ENCODE measurements around the gene COL19A1. TPM values are rescaled to one million over a fixed set of nuclear protein-coding genes. Genes with fewer than 3 reads are reported as not detected.
"Not testable (repeated sequence)": the region's sequence is repeated elsewhere in the genome, so short reads cannot be mapped to it uniquely, and the experiment has no call there.

Gene COL19A1
- total RNA-seq (ENCODE audit: insufficient read depth, low replicate concordance) = 78.7 TPM

- DNase-seq (ENCODE audit: low spot score) = peak; percentile 17
These were observed at the start of gene COL19A1 for GRCh38 chr6:69866351-69866769. TSS of gene COL19A1 (plus strand) at chr6:69866556. CDS start at chr6:69879568, 13,012 bp downstream.

DNA sequence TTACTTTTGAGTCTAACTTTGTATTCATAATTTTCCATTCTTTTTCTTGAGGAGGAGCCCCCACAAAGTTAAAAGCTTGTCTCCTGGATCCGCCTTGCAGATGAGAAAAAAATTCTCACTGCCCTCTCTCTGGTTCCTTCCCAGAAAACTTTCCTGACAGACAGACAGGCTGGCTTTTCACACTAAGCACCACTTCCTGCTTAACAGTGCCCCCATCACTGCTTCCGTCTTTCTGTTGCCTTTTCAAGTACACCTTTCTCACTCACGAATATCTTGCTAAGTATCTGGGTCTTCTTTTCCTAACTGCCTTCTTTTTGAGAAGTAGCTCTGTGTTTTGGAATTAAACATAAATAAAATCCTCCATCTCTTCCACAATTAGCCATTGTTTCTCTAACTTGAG, 49.8 kb upstream of the COL19A1 start:
- no peak for DNase-seq (ENCODE audit: low spot score)

DNA sequence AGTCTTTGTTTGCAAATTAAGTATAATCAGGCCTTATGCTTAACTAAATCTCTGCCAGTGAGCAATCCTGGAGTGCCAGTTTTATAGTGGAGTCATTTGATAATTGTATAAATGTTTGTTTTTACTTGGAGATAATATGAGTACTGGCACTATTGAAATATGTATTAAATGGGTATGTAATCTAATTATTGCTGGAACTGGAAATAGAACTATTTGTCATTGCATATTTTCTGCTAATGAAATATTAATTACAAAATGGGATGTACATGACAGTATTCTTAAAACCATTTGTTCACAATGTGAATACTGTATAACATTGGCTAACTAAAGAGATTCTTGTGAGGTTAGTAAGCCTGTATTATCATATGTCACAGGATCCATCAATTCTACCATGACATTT, 49.0 kb upstream of the COL19A1 start:
- DNase-seq (ENCODE audit: low spot score) = no peak

DNA sequence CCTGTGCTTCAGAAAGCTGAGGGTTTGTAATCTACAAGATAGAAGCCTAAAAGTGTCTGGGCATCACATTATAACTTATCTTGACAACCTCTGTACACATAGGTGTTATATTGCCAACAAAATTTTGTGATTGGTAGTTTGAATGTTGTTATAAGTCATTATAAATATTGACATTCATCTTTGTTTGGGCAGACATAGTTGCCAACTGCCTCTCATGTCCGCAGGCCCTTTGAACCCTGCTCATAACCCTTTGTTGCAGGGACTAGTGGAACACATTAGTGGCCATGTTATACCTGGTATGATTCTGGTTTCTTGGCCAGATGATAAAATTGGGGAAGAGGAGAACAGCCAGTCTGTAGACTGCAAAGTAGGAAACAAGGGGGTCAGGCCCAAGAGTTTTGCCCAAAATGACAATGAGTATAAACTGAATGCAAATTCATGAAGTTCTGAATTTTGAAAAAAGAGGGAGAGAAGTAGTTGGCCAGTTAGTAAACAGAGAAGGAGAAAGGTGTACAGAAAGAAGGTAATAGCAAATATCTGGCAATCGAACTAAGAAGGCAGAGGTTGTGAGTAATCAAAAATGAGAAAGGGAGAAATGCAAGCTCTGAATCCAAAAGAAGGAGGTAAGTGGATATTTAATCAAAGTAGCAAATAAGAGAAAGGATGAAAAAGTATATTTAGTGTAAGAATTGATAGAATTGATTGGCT, 48.0 kb upstream of the COL19A1 start:
- DNase-seq (ENCODE audit: low spot score) = no peak

GRCh38 chr6:69819138-69819537, 47.2 kb upstream of the COL19A1 start:
- no peak for DNase-seq (ENCODE audit: low spot score)

DNA sequence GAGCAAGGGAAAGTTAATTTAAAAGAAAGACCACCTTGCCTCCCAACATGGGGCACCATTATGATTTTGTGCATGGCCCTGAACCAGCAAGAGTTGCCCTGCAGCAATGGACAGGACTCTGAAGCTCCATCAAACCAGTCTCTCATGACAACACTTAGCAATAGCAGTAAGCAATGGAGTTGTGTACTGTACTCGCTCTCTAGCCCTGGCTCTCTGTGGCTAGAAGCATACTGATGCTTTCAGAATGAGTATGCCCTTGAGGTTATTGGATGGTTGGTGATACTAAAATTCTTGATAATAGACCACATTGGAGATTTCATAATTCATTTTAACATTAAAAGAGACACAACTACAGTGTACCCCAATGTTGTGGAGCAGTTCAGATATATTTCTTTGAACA, 46.3 kb upstream of the COL19A1 start:
- no peak for DNase-seq (ENCODE audit: low spot score)

DNA sequence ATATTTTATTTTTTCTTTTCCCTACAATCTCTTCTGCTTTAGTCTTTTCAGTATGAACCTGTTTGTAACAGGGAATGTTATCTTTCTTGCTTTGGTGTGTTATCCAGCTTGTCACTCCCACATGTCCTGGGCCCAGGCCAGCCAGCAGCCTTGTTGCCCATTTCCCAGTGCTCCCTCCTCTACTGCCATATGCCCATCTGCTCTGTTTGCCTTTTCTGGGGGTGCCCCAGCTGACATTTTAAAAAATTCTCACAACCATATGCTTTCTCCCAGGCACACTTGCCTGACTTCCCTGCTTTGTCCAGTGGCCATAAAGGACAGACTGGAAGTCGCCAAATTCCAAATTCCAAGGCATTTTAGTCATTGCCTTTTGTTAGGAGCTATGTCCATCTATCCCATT, 45.9 kb upstream of the COL19A1 start:
- DNase-seq (ENCODE audit: low spot score) = no peak

GRCh38 chr6:69824355-69824754, 42.0 kb upstream of the COL19A1 start:
- not testable (repeated sequence) for DNase-seq (ENCODE audit: low spot score)

- DNase-seq (ENCODE audit: low spot score) = peak; percentile 39
These were observed 40.5 kb upstream of the COL19A1 start for GRCh38 chr6:69825904-69826303.

DNA sequence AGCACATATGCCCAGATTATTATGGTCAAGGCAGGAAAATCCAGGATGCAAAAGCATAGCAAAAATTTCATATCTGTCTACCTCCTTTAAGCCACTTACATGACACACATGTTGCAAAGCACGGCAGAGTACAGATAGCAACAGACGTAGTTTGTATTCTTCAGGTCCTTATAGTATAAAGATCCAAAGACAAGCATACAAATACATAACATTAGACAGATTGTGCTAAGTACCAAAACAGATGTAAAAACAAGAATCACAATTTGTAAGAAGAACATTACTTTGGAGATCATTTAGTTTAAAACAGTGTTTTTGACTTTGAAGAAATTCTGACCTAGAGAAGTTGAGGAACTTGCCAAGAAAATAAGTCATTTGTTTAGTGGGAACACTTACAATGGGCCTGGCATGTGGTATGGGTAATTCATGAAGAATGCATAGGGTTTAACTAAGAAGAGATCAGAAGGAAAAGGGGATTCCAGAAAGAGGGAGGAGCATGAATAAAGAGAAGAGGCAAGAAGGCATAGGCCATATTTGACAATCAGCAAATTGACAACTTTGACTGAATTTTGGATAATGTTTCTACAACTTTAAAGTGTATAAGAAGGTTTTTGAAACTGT, 39.0 kb upstream of the COL19A1 start:
- DNase-seq (ENCODE audit: low spot score) = no peak

DNA sequence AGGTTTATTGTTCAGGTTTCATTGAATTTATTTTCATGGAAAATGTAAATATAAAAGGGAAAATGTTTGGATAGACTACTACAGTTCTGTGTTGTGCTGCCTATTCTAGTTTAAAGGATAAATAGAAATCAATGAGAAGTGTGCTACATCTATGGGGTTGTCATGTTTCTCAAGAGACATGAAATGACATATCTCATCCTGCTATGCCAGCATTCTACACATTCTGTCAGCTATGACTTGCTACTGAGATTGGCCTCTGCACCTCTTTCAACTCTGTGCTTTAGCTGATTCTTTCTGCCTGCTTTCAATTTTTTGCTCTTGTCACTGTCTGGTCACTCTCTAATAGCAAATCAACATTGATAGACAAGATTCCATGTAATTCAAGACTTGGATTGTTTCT, 33.8 kb upstream of the COL19A1 start:
- DNase-seq (ENCODE audit: low spot score) = no peak

DNA sequence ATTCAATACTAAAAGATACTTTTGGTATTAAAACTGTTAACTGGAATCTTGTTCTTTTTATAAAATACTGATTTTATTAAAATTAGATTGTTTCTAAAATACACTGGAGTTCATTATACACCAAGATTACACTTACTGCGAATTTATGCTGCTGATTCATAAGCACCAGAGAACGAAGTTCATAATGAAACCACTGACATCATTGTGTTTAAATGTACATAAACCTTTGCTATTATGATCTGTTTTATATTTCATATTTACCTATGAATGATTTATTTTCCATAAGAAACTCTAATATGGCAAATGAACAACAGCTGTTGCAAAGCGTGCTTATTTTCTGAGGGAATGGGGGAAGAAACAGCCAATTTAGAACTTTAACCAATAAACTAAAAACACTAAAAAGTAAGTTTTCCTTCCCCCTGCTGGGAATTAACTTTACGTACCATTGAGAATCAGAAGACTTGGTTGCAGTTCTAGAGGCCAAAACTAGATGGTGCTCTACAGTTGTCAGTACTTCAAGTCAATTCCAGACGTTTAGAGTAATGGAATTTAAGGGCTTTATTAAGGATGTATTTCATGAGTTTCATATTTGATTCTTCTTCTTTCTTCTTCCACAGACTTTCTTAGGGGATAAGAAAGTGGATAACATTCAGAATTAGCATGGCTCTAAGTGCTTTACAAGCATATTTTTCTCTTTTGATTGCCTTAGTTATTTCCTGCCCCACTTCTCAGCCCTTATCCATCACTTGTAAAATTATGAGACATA, 30.8 kb upstream of the COL19A1 start:
- DNase-seq (ENCODE audit: low spot score) = peak; percentile 83

DNA sequence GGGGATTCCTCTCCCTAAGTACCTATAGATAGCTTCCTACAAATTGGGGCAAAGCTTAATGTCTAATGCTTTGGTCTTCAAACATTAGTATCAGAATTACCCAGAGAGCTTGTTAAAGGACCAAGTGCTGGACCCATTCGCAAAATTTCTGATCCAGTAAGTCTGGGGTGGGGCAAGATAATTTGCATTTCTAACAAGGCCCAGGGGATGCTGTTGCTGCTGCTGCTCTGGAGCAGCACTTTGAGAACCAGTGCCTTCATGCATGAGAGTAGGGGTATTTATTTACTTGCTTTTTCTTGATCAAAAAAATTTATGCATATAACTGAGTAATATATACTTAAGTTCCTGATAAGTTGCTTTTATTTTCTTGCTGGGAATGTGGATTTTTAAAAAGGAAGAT, 24.5 kb upstream of the COL19A1 start:
- DNase-seq (ENCODE audit: low spot score) = no peak

- DNase-seq (ENCODE audit: low spot score) = no peak
These were observed 23.2 kb upstream of the COL19A1 start for GRCh38 chr6:69843189-69843588.

DNA sequence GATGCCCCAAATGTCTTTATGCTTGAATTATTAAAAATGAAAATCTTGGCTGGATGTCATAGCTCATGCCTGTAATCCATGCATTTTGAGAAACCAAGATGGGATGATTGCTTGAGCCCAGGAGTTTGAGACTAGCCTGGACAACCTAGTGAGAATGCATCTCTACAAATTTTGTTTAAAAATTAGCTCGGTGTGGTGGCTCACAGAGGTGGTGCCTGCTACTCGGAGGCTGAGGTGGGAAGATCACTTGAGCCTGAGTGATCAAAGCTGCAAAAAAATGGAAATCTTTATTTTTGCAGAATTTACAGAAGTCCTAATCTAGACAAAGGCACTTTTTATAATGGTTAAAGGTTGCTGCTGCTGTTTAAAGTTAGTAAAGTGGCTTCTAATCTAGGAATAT, 20.0 kb upstream of the COL19A1 start:
- DNase-seq (ENCODE audit: low spot score) = no peak

- peak; percentile 45 for DNase-seq (ENCODE audit: low spot score)
These were observed 19.4 kb upstream of the COL19A1 start for GRCh38 chr6:69846770-69847491.

GRCh38 chr6:69847492-69847788, 18.9 kb upstream of the COL19A1 start:
- no peak for DNase-seq (ENCODE audit: low spot score)

- DNase-seq (ENCODE audit: low spot score) = no peak
These were observed 17.8 kb upstream of the COL19A1 start for GRCh38 chr6:69848552-69848951.

- DNase-seq (ENCODE audit: low spot score) = no peak
These were observed 13.7 kb upstream of the COL19A1 start for GRCh38 chr6:69852706-69853105.

- DNase-seq (ENCODE audit: low spot score) = no peak
These were observed 4.4 kb upstream of the COL19A1 start for GRCh38 chr6:69861986-69862385.

- DNase-seq (ENCODE audit: low spot score) = no peak
These were observed 2.6 kb upstream of the COL19A1 start for GRCh38 chr6:69863766-69864165.

GRCh38 chr6:69865126-69865525, 1.2 kb upstream of the COL19A1 start:
- peak; percentile 26 for DNase-seq (ENCODE audit: low spot score)
